GM12875 (cell line): ENCODE data around the gene CD248.
"Not testable (repeated sequence)": the region's sequence is repeated elsewhere in the genome, so short reads cannot be mapped to it uniquely, and the experiment has no call there.

Experiments used
- H3K4me3 ChIP-seq: one replicate; pipeline ENCODE4 v1.5.1; 2011; ENCODE audit warnings: low read depth, low read length, control low read depth
- CTCF ChIP-seq: IDR thresholded peaks from 2 replicates; pipeline ENCODE4 v1.5.1; 2011; ENCODE audit warnings: low read depth, mild to moderate bottlenecking, control low read depth, inconsistent platforms, low read length, moderate library complexity, borderline replicate concordance; ENCODE audit not compliant: insufficient read depth

Gene CD248

GRCh38 chr11:66281776-66282467, 34.9 kb downstream of the CD248 start:
- H3K4me3 ChIP-seq: no peak overlapping the region
- no peak for TF ChIP-seq CTCF

GRCh38 chr11:66281001-66281400, 35.8 kb downstream of the CD248 start:
- H3K4me3 ChIP-seq: no peak overlapping the region
- TF ChIP-seq CTCF: no peak

- H3K4me3 ChIP-seq: no peak overlapping the region
- TF ChIP-seq CTCF: no peak
Measured at GRCh38 chr11:66280428-66280827, 36.4 kb downstream of the CD248 start.

GRCh38 chr11:66279092-66279734, 37.6 kb downstream of the CD248 start:
- no peak overlapping the region for H3K4me3 ChIP-seq
- no peak for TF ChIP-seq CTCF

GRCh38 chr11:66278363-66279091, 38.3 kb downstream of the CD248 start:
- no peak for TF ChIP-seq CTCF
- no peak overlapping the region for H3K4me3 ChIP-seq

GRCh38 chr11:66277471-66278362, 39.1 kb downstream of the CD248 start, which contains the start of gene CNIH2:
CNIH2 (plus strand) TSS chr11:66278175; CDS start chr11:66278457, 282 bp downstream.
- no peak for TF ChIP-seq CTCF
- H3K4me3 ChIP-seq: no peak within 1 kb of the TSS

- H3K4me3 ChIP-seq: not testable (repeated sequence)
Measured at GRCh38 chr11:66277064-66277463, 39.8 kb downstream of the CD248 start.

- H3K4me3 ChIP-seq: not testable (repeated sequence)
Measured at GRCh38 chr11:66276619-66277018, 40.2 kb downstream of the CD248 start.
